WTC11 (cell line): ENCODE measurements around the gene ARFIP1. TPM values are rescaled to one million over a fixed set of nuclear protein-coding genes. Genes with fewer than 3 reads are reported as not detected.

Experiments used
- ATAC-seq: fragments of 200-7000 bp; cut with Tn5 transposase; 2 replicates; pipeline ENCODE4 v1.10.0; 2021; ENCODE audit warnings: mild to moderate bottlenecking, moderate library complexity
- CTCF ChIA-PET: fragments of 300-600 bp; sonication (Branson Sonifier 250); formaldehyde crosslinking; loops from one replicate; lab custom pipeline; 2021; ENCODE audit warnings: antibody characterized with exemption; lab: Charles Lee
- POLR2A ChIA-PET: fragments of 350-600 bp; sonication (Branson Sonifier 250); formaldehyde crosslinking; loops from one replicate; lab custom pipeline; 2021; ENCODE audit warnings: antibody characterized with exemption; lab: Charles Lee
- DNase-seq: peaks from one replicate; pipeline ENCODE4 v3.0.0; 2021; ENCODE audit warnings: low spot score
- H3K27ac Mint-ChIP-seq: 2 replicates; pipeline ENCODE4 v1.8.0; 2021; ENCODE audit warnings: mixed read lengths
- H3K27me3 Mint-ChIP-seq: 2 replicates; pipeline ENCODE4 v1.8.0; 2021; ENCODE audit warnings: low read depth, mild to moderate bottlenecking, moderate library complexity, mixed read lengths
- H3K36me3 Mint-ChIP-seq: 2 replicates; pipeline ENCODE4 v1.8.0; 2021; ENCODE audit warnings: mixed read lengths
- H3K4me1 Mint-ChIP-seq: 2 replicates; pipeline ENCODE4 v1.8.0; 2022; ENCODE audit warnings: mixed read lengths
- H3K4me3 Mint-ChIP-seq: 2 replicates; pipeline ENCODE4 v1.8.0; 2021; ENCODE audit warnings: mild to moderate bottlenecking, moderate library complexity, mixed read lengths
- H3K9me3 Mint-ChIP-seq: 2 replicates; pipeline ENCODE4 v1.8.0; 2021; ENCODE audit warnings: mixed read lengths
- E2F1 ChIP-seq: sonication (generic); formaldehyde crosslinking; IDR thresholded peaks from 2 replicates; pipeline ENCODE4 v1.8.0; 2022; ENCODE audit warnings: mild to moderate bottlenecking, missing genetic modification reagents
- ETV6 ChIP-seq: sonication (generic); formaldehyde crosslinking; IDR thresholded peaks from 2 replicates; pipeline ENCODE4 v1.8.1; 2022; ENCODE audit warnings: mild to moderate bottlenecking, missing genetic modification reagents
- FOXK1 ChIP-seq: sonication (generic); formaldehyde crosslinking; IDR thresholded peaks from 2 replicates; pipeline ENCODE4 v1.8.0; 2022; ENCODE audit warnings: mild to moderate bottlenecking, moderate library complexity, missing genetic modification reagents
- FOXP4 ChIP-seq: sonication (generic); formaldehyde crosslinking; IDR thresholded peaks from 2 replicates; pipeline ENCODE4 v1.8.0; 2022; ENCODE audit warnings: mild to moderate bottlenecking, missing genetic modification reagents
- GRHL2 ChIP-seq: fragments of 250-450 bp; sonication (Bioruptor Pico); IDR thresholded peaks from 2 replicates; pipeline ENCODE4 v1.8.0; 2022; ENCODE audit warnings: mild to moderate bottlenecking, moderate library complexity; ENCODE audit not compliant: insufficient replicate concordance, severe bottlenecking
- MAX ChIP-seq: sonication (generic); formaldehyde crosslinking; IDR thresholded peaks from 2 replicates; pipeline ENCODE4 v1.8.0; 2022; ENCODE audit warnings: mild to moderate bottlenecking, missing genetic modification reagents
- NFATC4 ChIP-seq: fragments of 250-450 bp; sonication (Bioruptor Pico); IDR thresholded peaks from 2 replicates; pipeline ENCODE4 v1.9.0; 2021; ENCODE audit warnings: mild to moderate bottlenecking
- NFE2L1 ChIP-seq: sonication (generic); formaldehyde crosslinking; IDR thresholded peaks from 2 replicates; pipeline ENCODE4 v1.8.1; 2023; ENCODE audit warnings: missing genetic modification reagents
- NFYB ChIP-seq: sonication (generic); formaldehyde crosslinking; conservative IDR thresholded peaks from 2 replicates; pipeline ENCODE4 v1.8.0; 2022; ENCODE audit warnings: low read depth, missing genetic modification reagents
- NR2C2 ChIP-seq: sonication (generic); formaldehyde crosslinking; IDR thresholded peaks from 2 replicates; pipeline ENCODE4 v1.8.0; 2022; ENCODE audit warnings: mild to moderate bottlenecking, missing genetic modification reagents
- RELA ChIP-seq: sonication (generic); formaldehyde crosslinking; IDR thresholded peaks from 2 replicates; pipeline ENCODE4 v1.8.1; 2022; ENCODE audit warnings: missing genetic modification reagents, mild to moderate bottlenecking, borderline replicate concordance
- TEAD1 ChIP-seq: sonication (generic); formaldehyde crosslinking; IDR thresholded peaks from 2 replicates; pipeline ENCODE4 v1.8.0; 2022; ENCODE audit warnings: mild to moderate bottlenecking, missing genetic modification reagents
- ZBTB21 ChIP-seq: sonication (generic); formaldehyde crosslinking; IDR thresholded peaks from 2 replicates; pipeline ENCODE4 v1.8.1; 2023; ENCODE audit warnings: mild to moderate bottlenecking, missing genetic modification reagents, borderline replicate concordance
- ZNF263 ChIP-seq: sonication (generic); formaldehyde crosslinking; IDR thresholded peaks from 2 replicates; pipeline ENCODE4 v1.8.1; 2022; ENCODE audit warnings: low read depth, mild to moderate bottlenecking, moderate library complexity, missing genetic modification reagents
- ZNF317 ChIP-seq: sonication (generic); formaldehyde crosslinking; IDR thresholded peaks from 2 replicates; pipeline ENCODE4 v1.8.1; 2023; ENCODE audit warnings: low read depth, mild to moderate bottlenecking, moderate library complexity, missing genetic modification reagents, borderline replicate concordance
- ZNF423 ChIP-seq: fragments of 250-450 bp; sonication (Bioruptor Pico); IDR thresholded peaks from 2 replicates; pipeline ENCODE4 v2.1.2; 2022; ENCODE audit warnings: mild to moderate bottlenecking, moderate library complexity
- total RNA-seq: library from RNA; stranded (reverse); gene quantifications from 3 replicates; pipeline ENCODE4 v1.2.3, GENCODE V29; 2021
- TF ChIP-seq, protein P1 (sequence below): sonication (generic); formaldehyde crosslinking; IDR thresholded peaks from 2 replicates; pipeline ENCODE4 v1.8.1; 2022; ENCODE audit warnings: low read depth, mild to moderate bottlenecking, moderate library complexity, missing genetic modification reagents, borderline replicate concordance
- TF ChIP-seq, protein P2 (sequence below): sonication (generic); formaldehyde crosslinking; IDR thresholded peaks from 2 replicates; pipeline ENCODE4 v1.8.1; 2023; ENCODE audit warnings: mild to moderate bottlenecking, missing genetic modification reagents, borderline replicate concordance

ARFIP1 gene
- total RNA-seq, 1 experiment from 2014 or later = 35.3 TPM

- CTCF ChIA-PET = interaction anchor here (0.5 kb wide), 1 partner anchor 159 kb away, joined by 3 read pairs; no protein-coding TSS in a partner anchor
- ATAC-seq (no peak), DNase-seq (no peak)
- no peak overlapping the region for H3K4me3 Mint-ChIP-seq
- POLR2A ChIA-PET = interaction anchor here (0.6 kb wide), 1 partner anchor 11 kb away, joined by 3 read pairs; no protein-coding TSS in a partner anchor
- H3K27ac Mint-ChIP-seq = 0 out of 2 replicates have a peak overlapping the region, but pooled peaks have one; percentile 29
- TF ChIP-seq NFYB (CRISPR knock-in tag) (no peak), NFE2L1 (no peak), NFATC4 (CRISPR knock-in tag) (no peak)
- H3K27me3 Mint-ChIP-seq = peaks cover 9% of the 10 kb centered on the region
- peaks cover 11% of the 10 kb centered on the region for H3K36me3 Mint-ChIP-seq
- H3K9me3 Mint-ChIP-seq = peaks cover 10% of the 10 kb centered on the region
- H3K4me1 Mint-ChIP-seq = peaks cover 62% of the 10 kb centered on the region
Measured at GRCh38 chr4:152807294-152807829, 27.6 kb downstream of the ARFIP1 start.

DNA sequence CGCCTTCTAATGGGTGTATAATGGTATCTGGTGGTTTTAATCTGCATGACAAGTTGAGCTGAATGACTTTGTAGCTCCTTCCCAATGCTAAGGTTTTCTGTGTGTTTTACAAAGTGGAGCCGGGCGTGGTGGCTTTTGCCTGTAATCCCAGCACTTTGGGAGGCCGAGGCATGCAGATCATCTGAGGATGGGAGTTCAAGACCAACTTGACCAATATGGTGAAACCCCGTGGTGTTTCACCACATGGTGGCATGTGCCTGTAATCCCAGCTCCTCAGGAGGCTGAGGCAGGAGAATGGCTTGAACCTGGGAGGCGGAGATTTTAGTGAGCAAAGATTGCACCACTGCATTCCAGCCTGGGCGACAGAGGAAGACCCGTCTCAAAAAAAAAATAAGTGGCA, 28.9 kb downstream of the ARFIP1 start:
- ChIA-PET POLR2A (no interaction called here), CTCF (interaction anchor here (0.9 to 1.4 kb wide), 4 partner anchors 11 to 319 kb away, joined by 3 to 7 read pairs (median 4); partner anchors contain the start of gene TIGD4)
- ATAC-seq = peak; percentile 88
- H3K27ac Mint-ChIP-seq = peak overlapping the region; percentile 81
- H3K9me3 Mint-ChIP-seq = peaks cover 15% of the 10 kb centered on the region
- TF ChIP-seq, protein P1, sequence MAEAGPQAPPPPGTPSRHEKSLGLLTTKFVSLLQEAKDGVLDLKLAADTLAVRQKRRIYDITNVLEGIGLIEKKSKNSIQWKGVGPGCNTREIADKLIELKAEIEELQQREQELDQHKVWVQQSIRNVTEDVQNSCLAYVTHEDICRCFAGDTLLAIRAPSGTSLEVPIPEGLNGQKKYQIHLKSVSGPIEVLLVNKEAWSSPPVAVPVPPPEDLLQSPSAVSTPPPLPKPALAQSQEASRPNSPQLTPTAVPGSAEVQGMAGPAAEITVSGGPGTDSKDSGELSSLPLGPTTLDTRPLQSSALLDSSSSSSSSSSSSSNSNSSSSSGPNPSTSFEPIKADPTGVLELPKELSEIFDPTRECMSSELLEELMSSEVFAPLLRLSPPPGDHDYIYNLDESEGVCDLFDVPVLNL = no peak
- peak; percentile 56; the same call in 1 of the 2 replicates for TF ChIP-seq ETV6
- no peak for TF ChIP-seq RELA (CRISPR knock-in tag)
- TF ChIP-seq ZNF317 (CRISPR knock-in tag) = no peak
- TF ChIP-seq FOXK1 (CRISPR knock-in tag) = 0 out of 2 replicates have a peak, but pooled peaks have one; percentile 33
- TF ChIP-seq TEAD1 = peak; percentile 83; the same call in 1 of the 2 replicates
- peak; percentile 87 for TF ChIP-seq ZNF423 (CRISPR knock-in tag)
- peak; percentile 42; the same call in 1 of the 2 replicates for TF ChIP-seq FOXP4
- TF ChIP-seq, protein P2, sequence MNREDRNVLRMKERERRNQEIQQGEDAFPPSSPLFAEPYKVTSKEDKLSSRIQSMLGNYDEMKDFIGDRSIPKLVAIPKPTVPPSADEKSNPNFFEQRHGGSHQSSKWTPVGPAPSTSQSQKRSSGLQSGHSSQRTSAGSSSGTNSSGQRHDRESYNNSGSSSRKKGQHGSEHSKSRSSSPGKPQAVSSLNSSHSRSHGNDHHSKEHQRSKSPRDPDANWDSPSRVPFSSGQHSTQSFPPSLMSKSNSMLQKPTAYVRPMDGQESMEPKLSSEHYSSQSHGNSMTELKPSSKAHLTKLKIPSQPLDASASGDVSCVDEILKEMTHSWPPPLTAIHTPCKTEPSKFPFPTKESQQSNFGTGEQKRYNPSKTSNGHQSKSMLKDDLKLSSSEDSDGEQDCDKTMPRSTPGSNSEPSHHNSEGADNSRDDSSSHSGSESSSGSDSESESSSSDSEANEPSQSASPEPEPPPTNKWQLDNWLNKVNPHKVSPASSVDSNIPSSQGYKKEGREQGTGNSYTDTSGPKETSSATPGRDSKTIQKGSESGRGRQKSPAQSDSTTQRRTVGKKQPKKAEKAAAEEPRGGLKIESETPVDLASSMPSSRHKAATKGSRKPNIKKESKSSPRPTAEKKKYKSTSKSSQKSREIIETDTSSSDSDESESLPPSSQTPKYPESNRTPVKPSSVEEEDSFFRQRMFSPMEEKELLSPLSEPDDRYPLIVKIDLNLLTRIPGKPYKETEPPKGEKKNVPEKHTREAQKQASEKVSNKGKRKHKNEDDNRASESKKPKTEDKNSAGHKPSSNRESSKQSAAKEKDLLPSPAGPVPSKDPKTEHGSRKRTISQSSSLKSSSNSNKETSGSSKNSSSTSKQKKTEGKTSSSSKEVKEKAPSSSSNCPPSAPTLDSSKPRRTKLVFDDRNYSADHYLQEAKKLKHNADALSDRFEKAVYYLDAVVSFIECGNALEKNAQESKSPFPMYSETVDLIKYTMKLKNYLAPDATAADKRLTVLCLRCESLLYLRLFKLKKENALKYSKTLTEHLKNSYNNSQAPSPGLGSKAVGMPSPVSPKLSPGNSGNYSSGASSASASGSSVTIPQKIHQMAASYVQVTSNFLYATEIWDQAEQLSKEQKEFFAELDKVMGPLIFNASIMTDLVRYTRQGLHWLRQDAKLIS (CRISPR knock-in tag) = 0 out of 2 replicates have a peak, but pooled peaks have one; percentile 64
- 0 out of 2 replicates have a peak, but pooled peaks have one; percentile 71 for TF ChIP-seq ZBTB21 (CRISPR knock-in tag)
- TF ChIP-seq ZNF263 (CRISPR knock-in tag) = no peak
- no peak for TF ChIP-seq GRHL2
- TF ChIP-seq E2F1 (CRISPR knock-in tag) = no peak
- 0 out of 2 replicates have a peak, but pooled peaks have one; percentile 28 for TF ChIP-seq MAX (CRISPR knock-in tag)
- TF ChIP-seq NR2C2 (CRISPR knock-in tag) = no peak
- H3K4me1 Mint-ChIP-seq = peaks cover 61% of the 10 kb centered on the region
- peaks cover 9% of the 10 kb centered on the region for H3K27me3 Mint-ChIP-seq
- DNase-seq = peak; percentile 32
- H3K4me3 Mint-ChIP-seq = peak overlapping the region; percentile 14
- H3K36me3 Mint-ChIP-seq = peaks cover 11% of the 10 kb centered on the region
